GM21515 (cell line): ENCODE measurements around the gene CEACAM3.
A peak's percentile ranks its signal among the peaks of the same experiment; 100 is the strongest.

Experiments
- ATAC-seq: cut with Tn5 transposase; IDR thresholded peaks from one replicate; pipeline ENCODE4 v1.9.1; 2021; ENCODE audit not compliant: unreplicated experiment

The CEACAM3 gene

DNA sequence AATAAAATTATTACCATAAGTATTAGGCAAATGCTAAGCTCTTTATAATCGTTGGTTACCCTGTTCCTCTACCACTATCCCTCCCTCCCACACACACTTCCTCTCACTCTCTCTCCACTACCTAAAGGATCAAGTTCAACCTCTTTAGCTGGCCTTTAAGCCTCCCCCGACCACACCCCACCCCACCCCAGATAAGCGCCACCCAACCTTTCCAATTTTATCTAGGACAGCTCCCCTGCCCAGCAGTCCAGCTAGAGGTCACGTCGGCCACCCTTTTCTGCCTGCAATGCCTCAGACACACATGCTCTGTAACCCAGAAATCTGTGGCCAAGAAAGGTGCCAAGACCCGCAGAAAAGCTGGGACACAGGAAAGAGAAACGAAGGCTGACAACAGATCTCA, 47.0 kb downstream of the CEACAM3 start:
- ATAC-seq, result no peak

DNA sequence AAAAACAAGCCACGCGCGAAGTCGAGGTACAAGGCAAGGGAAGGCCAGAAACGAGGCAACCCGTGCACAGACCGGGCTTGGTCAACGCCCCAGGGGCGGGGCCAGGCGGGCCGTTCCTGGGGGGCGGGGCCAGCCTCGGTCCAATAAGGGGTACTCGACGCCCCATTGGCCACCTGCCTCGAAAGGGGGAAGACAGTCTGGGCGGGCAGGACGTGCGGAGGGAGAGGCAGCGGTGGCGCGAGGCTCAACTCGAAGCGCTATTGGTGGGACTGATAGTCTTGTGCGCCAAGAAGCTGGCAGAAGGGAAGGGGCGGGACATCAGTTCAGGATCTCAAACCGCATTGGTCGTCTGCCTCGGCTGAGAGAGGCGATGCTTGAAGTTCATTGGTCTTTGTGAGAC, 48.2 kb downstream of the CEACAM3 start, which contains the start of gene LYPD4:
TSS of gene LYPD4 (minus strand) at position 83 of the 400 bp plus-strand sequence. CDS start 5,398 bp downstream, outside the sequence.
- no peak for ATAC-seq

DNA sequence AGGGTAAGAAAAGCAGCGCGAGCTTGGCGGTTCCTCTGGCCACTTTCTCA, 48.4 kb downstream of the CEACAM3 start, which contains the start of gene DMRTC2:
TSS of gene DMRTC2 (plus strand) at position 42 of the 50 bp plus-strand sequence. CDS start 2,387 bp downstream, outside the sequence.
- ATAC-seq, result no peak

DNA sequence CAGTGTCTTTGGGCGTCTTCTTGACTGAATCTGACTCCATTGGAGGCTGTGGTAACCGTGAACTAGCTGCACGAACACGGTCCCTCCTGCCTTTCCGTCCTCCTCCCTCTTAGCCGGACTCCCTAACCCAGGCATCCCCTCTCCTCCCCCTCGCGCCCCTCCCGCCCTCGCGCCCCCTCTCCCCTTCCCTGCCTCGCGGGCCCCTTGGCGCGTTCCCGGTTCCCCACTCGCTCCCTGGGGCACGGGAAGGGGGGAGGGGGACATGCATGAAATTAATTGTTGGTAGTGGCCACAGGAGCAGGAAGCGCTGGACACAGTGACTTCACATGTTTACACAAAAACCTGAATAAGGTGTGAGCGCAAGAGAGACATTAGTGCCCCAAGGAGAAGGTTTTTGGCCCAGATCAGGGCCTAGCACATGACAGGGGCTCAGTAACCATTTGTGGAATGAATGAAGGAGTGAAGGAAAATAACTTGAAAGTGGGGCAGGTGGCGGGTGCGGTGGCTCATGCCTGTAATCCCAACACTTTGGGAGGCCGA, 48.7 kb downstream of the CEACAM3 start:
- no peak for ATAC-seq

DNA sequence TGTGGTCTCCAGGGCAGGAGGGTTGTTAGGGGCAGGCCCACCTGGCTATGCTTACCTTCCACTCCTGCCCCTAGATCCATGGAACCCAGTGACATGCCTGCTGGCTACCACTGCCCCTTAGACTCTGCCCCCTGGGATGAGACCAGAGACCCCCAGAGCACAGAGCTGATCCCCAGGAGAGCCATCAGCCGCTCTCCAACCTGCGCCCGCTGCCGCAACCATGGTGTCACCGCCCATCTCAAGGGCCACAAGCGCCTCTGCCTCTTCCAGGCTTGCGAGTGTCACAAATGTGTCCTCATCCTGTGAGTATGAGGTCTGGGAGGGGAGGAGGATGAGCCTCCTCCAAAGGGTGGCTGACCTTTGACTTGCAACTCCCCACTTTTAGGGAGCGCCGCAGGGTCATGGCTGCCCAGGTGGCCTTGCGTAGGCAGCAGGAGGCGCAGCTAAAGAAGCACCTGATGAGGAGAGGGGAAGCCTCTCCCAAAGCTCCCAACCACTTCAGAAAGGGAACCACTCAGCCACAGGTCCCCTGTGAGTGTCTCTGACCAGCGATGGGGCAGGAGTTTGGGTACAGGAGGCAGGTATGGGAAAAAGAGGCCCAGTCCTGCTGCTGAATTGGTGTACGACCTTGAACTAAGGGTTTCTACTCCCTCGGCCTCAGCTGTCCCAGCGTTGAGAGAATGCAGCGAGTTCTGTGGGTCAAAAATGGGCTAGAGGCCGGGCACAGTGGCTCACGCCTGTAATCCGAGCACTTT, 51.1 kb downstream of the CEACAM3 start:
- no peak for ATAC-seq

DNA sequence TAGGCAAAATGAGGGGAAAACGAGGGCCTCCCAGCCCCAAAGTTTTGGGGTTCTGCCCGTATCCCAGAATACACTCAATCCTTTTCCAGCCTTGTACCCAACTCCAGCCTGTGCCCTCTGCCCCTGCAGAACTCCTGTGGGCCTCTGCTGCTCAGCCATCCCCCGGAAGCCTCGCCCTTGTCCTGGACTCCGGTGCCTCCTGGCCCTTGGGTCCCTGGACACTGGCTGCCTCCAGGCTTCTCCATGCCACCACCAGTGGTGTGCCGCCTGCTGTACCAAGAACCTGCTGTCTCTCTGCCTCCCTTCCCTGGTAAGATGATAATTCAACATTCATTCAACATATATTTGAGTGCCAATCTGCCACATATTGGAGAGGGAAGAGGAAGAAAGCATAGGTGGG, 52.3 kb downstream of the CEACAM3 start:
- no peak for ATAC-seq

DNA sequence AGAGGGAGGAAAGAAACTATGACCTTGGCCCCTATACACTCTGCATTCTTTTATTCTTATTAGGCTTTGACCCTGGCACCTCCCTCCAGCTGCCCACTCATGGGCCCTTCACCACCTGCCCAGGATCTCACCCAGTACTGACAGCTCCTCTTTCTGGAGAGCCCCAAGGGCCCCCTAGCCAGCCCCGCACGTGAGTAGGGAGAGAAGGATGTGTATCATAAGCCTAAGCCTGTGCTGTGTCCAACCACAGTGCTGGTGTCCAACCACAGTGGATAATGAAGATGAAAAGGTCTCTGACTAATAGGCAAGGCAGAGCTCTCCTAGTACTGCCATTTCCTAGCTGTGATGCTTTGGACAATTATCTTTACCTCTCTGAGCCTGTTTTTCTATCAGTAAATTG, 52.7 kb downstream of the CEACAM3 start:
- no peak for ATAC-seq

DNA sequence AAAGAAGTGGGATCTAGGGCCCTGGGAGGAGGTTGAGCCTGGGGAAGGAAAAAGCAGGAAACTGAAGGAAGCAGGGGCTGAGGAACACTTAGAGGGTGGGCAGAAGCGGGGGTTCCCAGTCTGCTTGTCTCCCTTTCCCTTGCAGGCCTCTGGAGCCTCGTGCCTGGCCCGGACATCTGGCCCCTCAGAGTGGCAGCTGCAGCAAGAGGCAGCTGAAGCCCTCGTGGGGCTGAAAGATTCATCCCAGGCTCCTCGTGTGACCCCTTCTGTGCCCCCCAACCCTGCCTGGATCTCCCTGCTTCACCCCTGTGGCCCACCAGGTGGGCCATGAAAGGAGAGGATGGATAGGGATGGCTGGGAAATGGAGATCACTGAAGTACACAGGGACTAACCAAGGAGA, 54.0 kb downstream of the CEACAM3 start:
- ATAC-seq, result no peak

DNA sequence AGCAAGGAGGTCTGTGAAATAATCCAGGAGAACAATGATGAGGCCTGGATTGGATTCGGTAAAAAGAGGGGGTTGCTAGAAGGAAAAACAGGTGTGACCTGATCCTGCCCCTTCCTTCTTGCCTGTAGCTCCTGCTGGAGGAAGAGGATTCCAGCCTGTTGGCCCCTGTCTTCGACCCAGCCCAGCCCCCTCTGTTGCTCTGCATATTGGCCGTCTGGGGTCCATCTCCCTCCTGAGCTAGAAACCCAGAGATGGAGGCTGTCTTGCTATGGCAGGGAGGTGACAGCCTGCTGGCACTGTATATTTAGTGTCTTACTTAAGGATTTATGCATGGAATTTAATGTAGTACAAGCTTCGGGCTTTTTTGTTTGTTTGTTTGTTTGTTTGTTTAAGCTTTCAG, 55.1 kb downstream of the CEACAM3 start:
- no peak for ATAC-seq

DNA sequence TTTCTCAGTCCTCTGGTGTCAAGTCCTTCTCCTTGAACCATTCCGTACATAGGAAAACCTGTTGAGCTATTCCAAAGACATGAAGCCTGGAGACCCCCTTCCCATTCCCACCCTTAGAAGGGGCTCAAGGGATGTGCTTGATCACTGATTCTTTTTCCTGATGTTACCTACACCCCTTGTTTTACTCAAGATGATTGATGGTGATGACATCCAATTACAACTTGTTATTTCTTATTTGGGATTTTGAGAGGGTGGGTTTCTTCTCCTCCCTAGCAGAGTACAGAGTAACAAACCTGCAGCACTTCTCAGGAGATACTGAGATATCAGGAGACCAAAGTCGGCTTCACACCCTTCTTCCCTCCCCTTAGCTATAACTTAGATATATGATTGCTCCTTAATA, 57.0 kb downstream of the CEACAM3 start:
- no peak for ATAC-seq

DNA sequence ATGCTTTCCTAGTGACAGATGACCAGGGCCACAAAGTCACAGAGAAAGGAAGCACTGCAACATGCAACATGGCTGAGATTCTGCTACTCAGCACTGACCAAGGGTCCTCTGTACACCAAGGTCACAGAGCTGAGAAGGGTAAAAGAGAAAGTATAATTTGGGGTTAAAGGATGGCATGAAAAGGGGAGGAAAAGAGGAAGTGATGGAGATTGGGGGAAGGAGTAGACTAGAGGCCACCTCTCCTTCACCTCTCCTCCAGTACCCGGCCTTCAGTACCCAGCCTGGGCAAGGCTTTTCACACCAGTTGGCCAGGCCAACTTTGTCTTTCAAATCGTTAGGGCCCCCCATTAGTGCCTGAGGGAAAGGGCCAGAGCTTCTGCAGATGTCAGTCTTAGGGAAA, 57.4 kb downstream of the CEACAM3 start:
- ATAC-seq, result no peak

DNA sequence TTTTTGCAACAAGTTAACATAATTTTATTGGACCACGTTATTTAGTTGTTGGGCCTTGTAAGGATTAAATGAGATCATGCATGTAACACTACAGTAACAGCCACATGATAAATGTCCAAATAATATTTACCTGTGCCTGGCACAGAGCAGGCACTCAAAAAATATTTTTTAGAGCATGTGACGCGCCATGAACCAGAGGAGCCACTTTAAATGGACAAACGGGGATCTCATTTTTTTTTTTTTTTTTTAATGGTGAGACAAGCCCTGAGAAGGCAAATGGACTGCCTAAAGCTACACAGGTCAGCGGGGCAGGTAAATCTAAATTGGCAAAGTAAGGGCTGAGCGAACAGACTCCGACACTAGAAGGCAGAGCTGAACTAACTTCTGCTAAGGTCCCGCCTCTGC, 62.8 kb downstream of the CEACAM3 start:
- no peak for ATAC-seq

DNA sequence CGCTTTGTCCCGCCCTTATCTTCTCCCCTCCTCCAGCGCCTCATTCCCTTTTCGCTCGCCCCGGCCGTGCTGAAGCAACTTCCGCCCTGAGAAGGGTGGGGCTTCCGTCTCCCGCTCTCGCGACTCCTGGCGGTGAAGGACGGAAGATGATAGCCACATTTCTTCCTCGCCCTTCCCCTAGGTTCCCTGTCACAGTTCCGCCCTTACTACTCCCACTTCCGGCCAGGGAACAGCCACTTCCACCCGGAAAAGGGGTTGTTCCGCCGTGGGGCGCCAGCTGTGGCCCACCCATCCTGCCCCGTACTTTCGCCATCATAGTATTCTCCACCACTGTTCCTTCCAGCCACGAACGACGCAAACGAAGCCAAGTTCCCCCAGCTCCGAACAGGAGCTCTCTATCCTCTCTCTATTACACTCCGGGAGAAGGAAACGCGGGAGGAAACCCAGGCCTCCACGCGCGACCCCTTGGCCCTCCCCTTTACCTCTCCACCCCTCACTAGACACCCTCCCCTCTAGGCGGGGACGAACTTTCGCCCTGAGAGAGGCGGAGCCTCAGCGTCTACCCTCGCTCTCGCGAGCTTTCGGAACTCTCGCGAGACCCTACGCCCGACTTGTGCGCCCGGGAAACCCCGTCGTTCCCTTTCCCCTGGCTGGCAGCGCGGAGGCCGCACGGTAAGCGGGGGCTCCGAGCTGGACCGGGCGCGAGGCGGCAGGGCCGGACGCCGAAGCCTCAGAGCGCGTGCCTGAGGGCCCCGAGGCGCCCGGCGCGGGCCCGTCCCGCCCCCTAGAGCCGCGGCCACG, 63.4 kb downstream of the CEACAM3 start, which contains the start of gene RPS19:
TSS of gene RPS19 (plus strand) at position 638 of the 801 bp plus-strand sequence. CDS start 520 bp downstream, outside the sequence.
- peak; percentile 74 for ATAC-seq

DNA sequence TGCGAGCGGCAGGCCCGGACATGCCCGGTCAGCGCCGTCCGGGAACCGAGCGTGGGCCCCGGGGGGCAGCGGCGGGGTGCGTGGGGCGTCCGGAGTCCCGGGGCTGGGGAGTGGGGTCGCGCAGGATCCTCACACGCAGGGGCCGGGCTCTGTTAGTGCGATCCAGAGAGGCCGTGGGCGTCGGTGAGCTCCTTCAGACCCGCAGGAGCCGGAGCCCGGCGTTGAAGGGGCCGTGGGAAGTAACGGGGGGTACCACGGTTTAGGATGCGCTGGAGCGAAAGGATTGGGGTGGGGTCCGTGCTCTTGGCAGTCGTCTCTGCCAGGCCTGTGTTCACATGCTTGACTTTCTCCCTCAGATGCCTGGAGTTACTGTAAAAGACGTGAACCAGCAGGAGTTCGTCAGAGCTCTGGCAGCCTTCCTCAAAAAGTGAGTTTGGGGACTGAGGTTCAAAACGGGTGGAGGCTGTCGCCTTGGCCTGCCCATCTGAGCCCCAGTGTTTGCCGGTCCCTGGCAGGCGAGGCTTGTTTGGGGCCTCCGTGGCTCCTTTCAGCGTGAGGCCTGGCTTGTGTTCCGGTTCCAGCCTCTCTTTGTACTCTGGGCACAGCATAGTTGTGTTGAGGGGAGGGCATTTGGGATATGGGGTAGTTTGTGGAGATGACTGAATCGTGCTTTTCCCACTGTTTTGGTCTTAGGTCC, 64.2 kb downstream of the CEACAM3 start:
- ATAC-seq, result no peak
